ENCODE data around the gene PCNX2.

PCNX2 gene

GRCh38 chr1:233215135-233215760 lies 80.3 kb downstream of the PCNX2 start:
- no peak for TF ChIP-seq CTCF (IDR thresholded peaks at IDR 0.05)

- TF ChIP-seq CTCF (IDR thresholded peaks at IDR 0.05), result no peak
These were observed 83.9 kb downstream of the PCNX2 start for GRCh38 chr1:233211595-233211994.

GRCh38 chr1:233211106-233211505 lies 84.4 kb downstream of the PCNX2 start:
- no peak for TF ChIP-seq CTCF (IDR thresholded peaks at IDR 0.05)

GRCh38 chr1:233209481-233209880 lies 86.0 kb downstream of the PCNX2 start:
- no peak for TF ChIP-seq CTCF (IDR thresholded peaks at IDR 0.05)

- TF ChIP-seq CTCF (IDR thresholded peaks at IDR 0.05), result no peak
These were observed 86.8 kb downstream of the PCNX2 start for GRCh38 chr1:233208687-233209086.

GRCh38 chr1:233197940-233198339 lies 97.6 kb downstream of the PCNX2 start:
- TF ChIP-seq CTCF (IDR thresholded peaks at IDR 0.05), result no peak

GRCh38 chr1:233193741-233194140 lies 101.8 kb downstream of the PCNX2 start:
- no peak for TF ChIP-seq CTCF (IDR thresholded peaks at IDR 0.05)

- no peak for TF ChIP-seq CTCF (IDR thresholded peaks at IDR 0.05)
These were observed 104.5 kb downstream of the PCNX2 start for GRCh38 chr1:233190987-233191386.
